Cerebellar cortex (tissue), 1 donor: Measurements from ENCODE around the gene YOD1.
"Not testable (repeated sequence)": the region's sequence is repeated elsewhere in the genome, so short reads cannot be mapped to it uniquely, and the experiment has no call there.

Source experiments
- DNase-seq: peaks from one replicate; pipeline ENCODE4 v3.0.0-alpha.2; 2015; ENCODE audit warnings: low spot score

Gene YOD1

GRCh38 chr1:207049054-207049453, 2.0 kb downstream of the YOD1 start:
- DNase-seq: no peak

GRCh38 chr1:207048041-207048440, 3.0 kb downstream of the YOD1 start:
- no peak for DNase-seq

GRCh38 chr1:207047505-207047904, 3.5 kb downstream of the YOD1 start:
- DNase-seq: no peak

GRCh38 chr1:207045453-207045852, 5.6 kb downstream of the YOD1 start:
- no peak for DNase-seq

GRCh38 chr1:207041397-207041796, 9.6 kb downstream of the YOD1 start:
- not testable (repeated sequence) for DNase-seq

GRCh38 chr1:207040181-207040533, 10.9 kb downstream of the YOD1 start:
- no peak for DNase-seq

- no peak for DNase-seq
Measured at GRCh38 chr1:207039380-207040180, 11.4 kb downstream of the YOD1 start.

- DNase-seq: no peak
Measured at GRCh38 chr1:207036865-207037264, 14.1 kb downstream of the YOD1 start.

GRCh38 chr1:207035877-207036551, 15.0 kb downstream of the YOD1 start:
- no peak for DNase-seq

GRCh38 chr1:207034998-207035397, 16.0 kb downstream of the YOD1 start:
- no peak for DNase-seq

- no peak for DNase-seq
Measured at GRCh38 chr1:207034208-207034607, 16.8 kb downstream of the YOD1 start.

GRCh38 chr1:207033302-207033701, 17.7 kb downstream of the YOD1 start:
- DNase-seq: no peak

- no peak for DNase-seq
Measured at GRCh38 chr1:207032528-207033017, 18.4 kb downstream of the YOD1 start, which contains the start of gene C1orf116. Gene C1orf116, minus strand, starts transcription at chr1:207032756. Its CDS starts 5,158 bp downstream, at chr1:207027598.

- no peak for DNase-seq
Measured at GRCh38 chr1:207031632-207032264, 19.3 kb downstream of the YOD1 start.

GRCh38 chr1:207031016-207031415, 20.0 kb downstream of the YOD1 start:
- DNase-seq: no peak

GRCh38 chr1:207030522-207031009, 20.4 kb downstream of the YOD1 start:
- DNase-seq: no peak

GRCh38 chr1:207029701-207030521, 21.1 kb downstream of the YOD1 start:
- no peak for DNase-seq

GRCh38 chr1:207028884-207029650, 21.9 kb downstream of the YOD1 start:
- no peak for DNase-seq

GRCh38 chr1:207027921-207028320, 23.1 kb downstream of the YOD1 start:
- DNase-seq: no peak

GRCh38 chr1:207027206-207027777, 23.7 kb downstream of the YOD1 start:
- no peak for DNase-seq

GRCh38 chr1:207026104-207026534, 24.9 kb downstream of the YOD1 start:
- no peak for DNase-seq
